Measurements from ENCODE around the gene TUBB4A. TPM values are rescaled to one million over a fixed set of nuclear protein-coding genes. Genes with fewer than 3 reads are reported as not detected.

The TUBB4A gene
- total RNA-seq, 1 experiment from 2014 or later = 18.5 TPM

- no peak for TF ChIP-seq MYBL2 (CRISPR knock-in tag; IDR thresholded peaks at IDR 0.05)
- TF ChIP-seq TCF7 (CRISPR knock-in tag; IDR thresholded peaks at IDR 0.05; ENCODE audit: low read depth) = no peak
- TF ChIP-seq TEAD1 (CRISPR knock-in tag; IDR thresholded peaks at IDR 0.05) = no peak
- TF ChIP-seq JAZF1 (CRISPR knock-in tag; IDR thresholded peaks at IDR 0.05) = no peak
- TF ChIP-seq MLX (CRISPR knock-in tag; IDR thresholded peaks at IDR 0.05) = no peak
- TF ChIP-seq ZMAT4 (CRISPR knock-in tag; IDR thresholded peaks at IDR 0.05) = no peak
- TF ChIP-seq ZSCAN18 (CRISPR knock-in tag; IDR thresholded peaks at IDR 0.05) = no peak
Measured at GRCh38 chr19:6476896-6477431, 25.1 kb downstream of the TUBB4A start (continued).

- H3K36me3 Mint-ChIP-seq = no peaks in the 10 kb centered on the region
- ATAC-seq = peak; percentile 88
- POLR2A ChIA-PET = interaction anchor here (0.6 to 2.1 kb wide), 13 partner anchors 9 to 572 kb away, joined by 3 to 10 read pairs (median 3); partner anchors contain the start of genes ALKBH7, CRB3, GPR108 and KHSRP
- peaks cover 30% of the 10 kb centered on the region for H3K27me3 Mint-ChIP-seq (ENCODE audit: low read depth)
- CTCF ChIA-PET = interaction anchor here (0.5 to 2.1 kb wide), 21 partner anchors 8 to 1549 kb away, joined by 3 to 11 read pairs (median 4); partner anchors contain the start of genes ALKBH7, CRB3, GPR108 and SLC25A23
- peak; percentile 100 for DNase-seq (ENCODE audit: low spot score)
- H3K4me1 Mint-ChIP-seq = peaks cover 8% of the 10 kb centered on the region
- peak; percentile 70 for TF ChIP-seq SP1 (CRISPR knock-in tag; conservative IDR thresholded peaks at IDR 0.05)
- no peak for TF ChIP-seq TEAD4 (CRISPR knock-in tag; IDR thresholded peaks at IDR 0.05)
- TF ChIP-seq RORB (CRISPR knock-in tag; IDR thresholded peaks at IDR 0.05) = no peak
- TF ChIP-seq AR (CRISPR knock-in tag; IDR thresholded peaks at IDR 0.05) = no peak
- TF ChIP-seq CREB1 (CRISPR knock-in tag; IDR thresholded peaks at IDR 0.05) = no peak
- TF ChIP-seq ZNF121 (CRISPR knock-in tag; IDR thresholded peaks at IDR 0.05) = no peak
- TF ChIP-seq ZNF423 (CRISPR knock-in tag; IDR thresholded peaks at IDR 0.05) = no peak
- no peak for TF ChIP-seq IRF2 (CRISPR knock-in tag; IDR thresholded peaks at IDR 0.05; ENCODE audit: borderline replicate concordance, low read depth)
- H3K27ac Mint-ChIP-seq = peak overlapping the region; percentile 95
- no peaks in the 10 kb centered on the region for H3K9me3 Mint-ChIP-seq
- H3K4me3 Mint-ChIP-seq = peak overlapping the region; percentile 81
Measured at GRCh38 chr19:6476155-6476895, 25.8 kb downstream of the TUBB4A start.

GRCh38 chr19:6475321-6476108 lies 26.6 kb downstream of the TUBB4A start:
- H3K9me3 Mint-ChIP-seq = no peaks in the 10 kb centered on the region
- ATAC-seq (peak; percentile 19), DNase-seq (ENCODE audit: low spot score) (peak; percentile 56)
- H3K36me3 Mint-ChIP-seq = no peaks in the 10 kb centered on the region
- POLR2A ChIA-PET = interaction anchor here (0.7 to 2.1 kb wide), 7 partner anchors 11 to 571 kb away, joined by 3 to 10 read pairs (median 7); partner anchors contain the start of genes ALKBH7, CRB3, KHSRP and SLC25A23
- peaks cover 5% of the 10 kb centered on the region; the same call in 1 of the 2 replicates for H3K4me1 Mint-ChIP-seq
- H3K27me3 Mint-ChIP-seq (ENCODE audit: low read depth) = peaks cover 30% of the 10 kb centered on the region
- peak overlapping the region; percentile 81 for H3K4me3 Mint-ChIP-seq
- H3K27ac Mint-ChIP-seq = peak overlapping the region; percentile 45; the same call in 1 of the 2 replicates
- CTCF ChIA-PET = interaction anchor here (0.6 to 2.1 kb wide), 15 partner anchors 15 to 672 kb away, joined by 3 to 11 read pairs (median 4); partner anchors contain the start of genes ALKBH7, GPR108 and SLC25A23
- TF ChIP-seq TP53 (CRISPR knock-in tag; IDR thresholded peaks at IDR 0.05) = peak; percentile 78; the same call in 1 of the 2 replicates
- TF ChIP-seq STAT6 (CRISPR knock-in tag; conservative IDR thresholded peaks at IDR 0.05; ENCODE audit: low read depth) = 0 out of 2 replicates have a peak, but pooled peaks have one; percentile 84
- TF ChIP-seq ZBTB43 (CRISPR knock-in tag; IDR thresholded peaks at IDR 0.05) = peak; percentile 44; the same call in 1 of the 2 replicates
- no peak; the same call in 1 of the 2 replicates for TF ChIP-seq ATF1 (CRISPR knock-in tag; IDR thresholded peaks at IDR 0.05)
- TF ChIP-seq MYBL2 (CRISPR knock-in tag; IDR thresholded peaks at IDR 0.05) = 0 out of 2 replicates have a peak, but pooled peaks have one; percentile 52
- no peak for TF ChIP-seq NFE2L1 (CRISPR knock-in tag; IDR thresholded peaks at IDR 0.05)
